ENCODE results near the gene THSD7A.

Gene THSD7A

DNA sequence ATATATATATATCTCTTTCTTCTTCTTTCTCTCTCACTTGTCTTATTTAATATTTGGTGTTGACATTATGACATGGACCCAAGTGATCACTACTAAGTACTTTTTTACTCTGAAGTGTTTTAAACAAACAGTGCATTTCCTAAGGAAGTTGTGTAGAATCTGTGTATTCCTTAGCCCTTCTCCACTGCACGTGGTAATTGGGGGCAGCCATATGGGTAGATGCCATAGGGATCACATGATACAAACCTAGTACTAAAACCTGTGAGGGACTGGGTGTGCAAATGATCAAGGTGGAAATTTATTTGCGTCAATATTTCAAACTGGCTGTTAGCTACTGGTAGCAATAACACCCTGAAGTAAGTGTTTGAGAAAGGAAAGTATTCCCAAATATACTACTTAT is 25.0 kb downstream of the THSD7A start:
- no peak for DNase-seq

DNA sequence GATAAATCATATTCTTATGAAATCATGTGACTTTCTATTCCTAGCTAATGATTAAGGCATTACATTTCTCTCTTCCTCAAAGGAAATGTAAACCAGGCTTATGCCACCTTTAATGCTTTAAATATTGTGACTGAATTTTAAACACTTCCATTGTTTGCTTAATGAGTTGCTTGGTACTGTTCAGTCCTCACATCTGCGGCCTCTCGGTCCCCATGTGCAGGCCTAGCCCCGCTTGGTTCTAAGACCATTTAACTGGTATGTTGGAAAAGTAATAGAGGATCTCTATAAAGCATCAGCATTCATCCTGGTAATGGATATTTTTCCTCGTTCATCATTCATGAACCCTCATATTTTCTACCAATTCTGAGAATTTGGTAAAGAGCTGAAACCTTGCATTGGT is 27.4 kb downstream of the THSD7A start:
- DNase-seq: no peak

DNA sequence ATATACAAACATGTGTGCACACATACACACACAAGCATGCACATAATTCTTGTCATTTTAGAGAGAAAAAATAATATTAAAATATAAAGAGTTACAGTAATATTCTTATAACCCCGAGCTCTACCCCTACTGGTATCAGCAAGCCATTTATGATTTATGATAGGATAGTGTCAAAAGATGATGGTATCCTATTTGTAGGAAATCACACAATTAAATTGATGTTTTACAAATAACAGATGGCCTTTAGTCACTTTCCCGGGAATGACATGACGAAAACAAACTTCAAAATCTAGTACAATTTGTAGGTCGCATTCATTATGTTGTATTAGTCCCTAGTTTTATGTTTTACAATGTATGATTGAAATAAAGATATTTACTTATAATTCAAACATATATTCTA is 36.8 kb downstream of the THSD7A start:
- DNase-seq: no peak

DNA sequence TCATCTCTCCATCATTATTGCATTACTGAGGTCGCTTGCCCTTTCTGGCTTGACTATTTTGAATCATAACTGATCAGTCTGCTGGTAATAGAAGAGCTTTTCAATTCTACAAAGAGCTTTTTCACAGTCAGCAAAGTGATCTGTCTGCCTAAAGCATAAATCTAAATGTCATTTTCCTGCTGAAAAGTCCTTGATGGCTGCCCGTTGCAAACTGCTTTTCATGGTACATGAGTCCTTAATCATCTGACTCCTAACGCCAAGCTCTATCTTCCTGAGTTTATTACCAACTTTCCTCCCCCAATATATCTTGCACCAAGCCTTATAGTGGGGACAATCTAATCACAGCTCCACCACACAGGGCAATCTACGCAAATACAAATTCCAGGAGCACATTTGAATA is 39.8 kb downstream of the THSD7A start:
- no peak for DNase-seq

DNA sequence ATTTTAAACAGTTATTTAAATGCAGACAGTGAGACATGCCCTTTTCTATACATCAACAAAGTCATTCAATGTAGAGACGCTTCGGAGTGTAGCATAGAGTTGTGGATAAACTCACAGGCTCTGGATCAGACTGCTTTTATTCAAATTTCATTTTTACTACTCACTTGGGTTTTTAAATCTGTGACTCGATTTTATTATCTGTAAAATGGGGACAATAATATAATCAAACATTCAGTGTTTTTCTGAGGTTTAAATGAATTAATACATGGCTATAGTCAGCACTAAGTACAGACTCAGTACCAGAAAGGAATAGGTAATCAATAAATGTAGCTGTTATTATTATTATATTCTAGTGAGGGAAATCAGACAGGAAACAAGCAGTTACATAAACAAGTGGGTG is 43.4 kb downstream of the THSD7A start:
- DNase-seq: no peak

DNA sequence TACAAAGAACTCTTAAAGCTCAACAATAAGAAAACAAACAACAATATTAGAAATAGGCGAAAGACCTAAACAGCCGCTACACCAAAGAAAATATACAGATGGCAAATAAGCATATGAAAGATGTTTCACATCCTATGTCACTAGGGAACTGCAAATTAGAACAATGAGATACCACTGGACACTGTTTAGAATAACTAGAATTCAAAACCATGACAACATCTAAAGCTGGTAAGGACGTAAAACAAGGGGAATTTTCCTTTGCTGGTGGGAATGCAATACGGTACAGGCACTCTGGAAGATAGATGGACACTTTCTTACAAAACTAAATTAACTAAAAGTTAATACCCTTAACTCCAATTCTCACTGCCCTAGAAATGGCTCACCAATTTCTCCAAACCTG is 44.5 kb downstream of the THSD7A start:
- DNase-seq: no peak

DNA sequence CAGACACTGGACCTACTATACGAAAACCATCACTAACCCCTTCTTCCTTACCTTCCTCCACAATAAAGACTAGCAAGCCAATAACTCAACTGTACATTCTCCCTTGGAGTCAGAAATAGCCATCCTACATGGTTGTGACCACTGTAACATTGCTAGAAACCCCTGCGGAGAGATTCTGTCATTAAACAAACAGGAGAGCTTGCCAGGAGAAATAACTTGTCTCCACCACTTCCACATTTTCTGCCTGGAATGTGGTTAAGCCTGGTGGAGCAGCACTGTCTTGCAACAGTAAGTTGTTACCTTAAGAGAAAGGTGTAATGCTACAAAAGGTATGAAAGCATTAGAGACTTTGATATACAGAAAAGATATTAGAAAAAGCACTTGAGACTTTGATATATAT is 45.8 kb downstream of the THSD7A start:
- no peak for DNase-seq

DNA sequence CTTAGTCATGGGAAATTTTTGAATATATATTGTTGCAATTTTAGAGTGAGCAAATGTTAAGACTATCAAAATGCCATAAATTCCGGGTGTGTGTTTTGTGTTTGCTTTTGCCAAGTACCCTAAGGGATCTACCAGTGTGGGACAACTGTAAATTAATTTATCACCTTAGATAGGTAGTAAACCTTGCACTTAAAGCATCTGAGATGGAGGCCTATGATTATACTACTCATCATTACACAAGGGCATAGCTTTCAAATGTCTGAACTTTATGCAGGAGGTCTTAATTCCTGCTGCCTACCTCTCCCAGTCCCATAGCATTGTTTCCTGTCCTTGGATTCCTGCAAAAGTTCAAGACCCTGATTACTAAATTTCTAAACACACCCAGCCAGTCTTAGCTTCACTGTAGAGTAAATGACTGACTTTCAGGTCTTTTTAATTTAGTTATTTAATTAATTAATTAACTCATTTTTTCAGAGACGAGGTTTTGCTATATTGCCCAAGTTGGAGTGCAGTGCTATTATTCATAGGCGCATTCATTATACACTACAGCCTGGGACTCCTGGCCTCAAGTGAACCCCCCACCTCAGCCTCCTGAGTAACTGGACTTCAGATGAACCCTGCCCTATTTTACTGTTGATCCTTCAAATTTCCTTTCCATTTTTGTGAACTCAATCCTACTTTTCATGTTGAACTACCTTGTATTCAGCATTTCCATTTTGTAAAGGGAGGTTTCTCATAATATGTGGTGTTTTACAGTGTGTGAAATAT is 47.0 kb downstream of the THSD7A start:
- DNase-seq: no peak

DNA sequence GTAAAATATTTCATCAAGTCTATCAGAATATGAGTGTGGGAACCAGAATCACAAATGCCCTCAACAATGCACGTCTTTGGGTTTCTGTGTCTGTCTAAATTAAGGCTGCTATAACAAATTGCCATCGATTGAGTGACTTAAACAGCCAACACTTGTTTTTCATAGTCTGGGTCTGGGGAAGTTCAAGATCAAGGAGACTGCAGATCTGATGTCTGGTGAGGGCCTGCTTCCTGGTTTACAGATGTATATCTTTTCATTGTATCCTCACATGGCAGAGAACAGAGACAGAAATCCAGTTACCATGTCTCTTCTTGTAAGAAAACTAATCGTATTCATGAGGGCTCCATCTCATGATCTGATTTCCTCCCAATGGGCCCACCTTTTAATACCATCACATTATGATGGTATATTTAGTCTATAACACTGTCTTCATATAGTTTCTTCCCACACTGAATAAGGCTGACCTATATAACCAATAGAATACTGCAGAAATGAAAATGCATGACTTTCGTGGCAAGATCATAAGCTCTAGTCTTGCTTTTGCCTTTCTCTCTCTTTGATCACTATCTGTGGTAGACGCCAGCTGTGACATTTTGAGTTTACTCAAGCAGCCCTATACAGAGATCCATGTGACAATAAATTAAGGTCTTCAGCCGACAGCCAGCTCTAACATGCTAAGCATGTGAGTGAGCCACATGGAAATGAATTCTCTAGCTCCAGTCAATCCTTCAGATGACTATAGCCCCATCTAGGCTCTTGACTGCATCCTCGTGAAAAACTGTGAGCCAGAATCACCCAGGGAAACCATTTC is 51.9 kb downstream of the THSD7A start:
- no peak for DNase-seq

DNA sequence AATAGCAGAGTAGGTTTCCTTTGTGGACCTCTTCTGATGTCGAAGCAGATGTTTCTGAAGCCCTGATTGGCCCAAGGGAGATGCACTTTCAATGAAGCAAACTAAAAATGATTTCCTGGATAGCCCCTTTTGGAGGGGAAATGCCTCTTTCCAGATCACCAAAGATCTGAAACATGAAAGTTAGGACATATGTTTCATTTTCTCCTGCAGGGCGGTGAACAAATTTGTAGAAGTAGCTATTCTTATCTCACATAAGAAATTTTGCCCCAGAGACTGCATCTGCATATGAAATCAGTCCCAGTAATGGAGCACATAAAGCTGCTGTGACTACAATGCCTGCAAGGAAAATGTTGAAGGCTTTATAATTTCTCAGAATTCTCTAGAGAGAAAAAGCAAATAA is 56.0 kb downstream of the THSD7A start:
- no peak for DNase-seq

DNA sequence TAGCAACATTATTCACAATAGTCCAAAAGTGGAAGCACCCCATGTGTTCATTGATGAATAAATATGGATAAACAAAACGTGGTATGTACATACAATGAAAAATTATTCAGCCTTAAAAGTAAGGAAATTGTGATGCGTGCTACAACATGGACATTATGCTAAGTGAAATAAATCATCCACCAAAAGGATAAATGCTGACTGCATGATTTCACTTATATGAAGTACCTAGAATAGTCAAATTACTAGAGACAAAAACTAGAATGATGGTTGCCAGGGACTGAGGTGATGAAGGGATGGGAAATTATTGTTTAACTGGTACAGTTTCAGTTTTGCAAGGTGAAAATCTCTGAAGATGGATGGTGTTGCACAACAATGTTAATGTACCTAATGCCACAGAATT is 56.6 kb downstream of the THSD7A start:
- no peak for DNase-seq

DNA sequence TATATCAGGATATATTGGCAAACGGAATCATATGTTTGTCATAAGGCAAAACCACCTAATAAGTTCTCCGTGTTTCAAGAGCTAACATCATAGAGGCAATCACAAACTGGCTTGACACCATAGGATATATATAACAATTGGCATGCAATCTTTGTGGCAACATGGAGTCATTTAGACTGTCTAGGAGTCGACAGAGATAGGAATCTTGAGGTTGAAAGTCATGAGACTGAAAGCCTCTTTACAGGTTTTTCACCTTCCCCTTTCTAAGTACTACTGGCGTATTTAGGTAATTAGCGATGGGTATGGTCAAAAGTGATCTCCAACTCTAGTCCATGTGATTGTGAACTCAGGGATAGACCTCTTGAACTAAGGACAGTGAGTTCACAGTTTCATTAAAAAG is 63.7 kb downstream of the THSD7A start:
- DNase-seq: no peak

DNA sequence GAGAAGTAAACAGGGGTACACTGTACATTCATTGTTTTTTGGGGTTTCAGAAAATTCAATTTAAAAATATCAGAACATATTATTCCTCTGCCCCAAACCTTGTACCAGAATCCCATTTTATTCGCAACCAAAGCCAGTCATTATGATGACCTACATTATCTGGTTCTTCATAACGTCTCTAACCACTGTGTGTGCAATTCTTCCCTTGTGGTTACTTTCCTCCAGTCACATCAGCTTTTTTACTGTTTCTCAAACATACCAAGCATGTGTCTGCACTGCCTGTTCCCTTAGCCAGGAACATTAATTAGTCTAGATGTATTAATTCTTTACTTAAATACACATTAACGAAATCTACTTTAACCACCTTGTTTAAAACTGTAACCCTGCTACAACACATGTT is 64.8 kb downstream of the THSD7A start:
- no peak for DNase-seq

DNA sequence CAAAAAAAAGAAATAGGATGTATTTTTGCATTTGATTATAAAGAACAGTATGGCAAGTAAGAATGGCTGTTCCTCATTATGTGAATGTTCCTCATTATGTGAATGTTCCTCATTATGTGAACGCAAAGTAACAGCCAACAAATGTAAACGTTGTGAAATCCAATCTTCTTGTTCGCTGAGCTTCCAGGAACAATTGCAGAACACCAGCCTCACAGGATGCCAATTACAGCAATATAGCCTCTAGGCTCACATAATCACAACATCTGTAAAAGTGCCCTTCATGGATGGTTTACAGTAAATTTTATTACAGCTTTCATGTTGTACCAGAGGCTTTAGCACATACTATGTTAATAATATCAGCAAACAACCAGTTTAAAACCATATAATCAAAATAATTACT is 71.6 kb downstream of the THSD7A start:
- no peak for DNase-seq

DNA sequence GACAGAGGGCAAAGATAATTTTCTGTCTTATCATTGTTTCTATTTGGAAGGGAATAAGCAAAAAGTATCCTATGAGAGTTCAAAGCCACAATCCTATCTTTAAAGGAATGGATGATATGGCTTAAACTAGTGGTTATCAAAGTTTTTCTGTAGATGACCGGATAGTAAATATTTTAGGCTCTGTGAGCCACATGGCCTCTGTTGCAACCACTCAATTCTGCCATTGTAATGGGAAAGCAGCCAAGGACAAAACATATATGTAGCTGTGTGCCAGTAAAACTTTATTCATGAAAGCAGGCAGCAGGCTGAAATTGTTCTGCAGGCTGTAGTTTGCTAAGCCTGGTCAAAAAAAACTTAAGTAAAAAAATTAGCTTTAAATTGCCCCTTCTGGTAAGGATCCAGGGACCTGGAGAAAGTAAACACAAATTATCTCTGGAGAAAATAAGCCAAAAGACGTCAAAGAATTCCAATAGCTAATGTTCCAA is 73.3 kb downstream of the THSD7A start:
- no peak for DNase-seq

DNA sequence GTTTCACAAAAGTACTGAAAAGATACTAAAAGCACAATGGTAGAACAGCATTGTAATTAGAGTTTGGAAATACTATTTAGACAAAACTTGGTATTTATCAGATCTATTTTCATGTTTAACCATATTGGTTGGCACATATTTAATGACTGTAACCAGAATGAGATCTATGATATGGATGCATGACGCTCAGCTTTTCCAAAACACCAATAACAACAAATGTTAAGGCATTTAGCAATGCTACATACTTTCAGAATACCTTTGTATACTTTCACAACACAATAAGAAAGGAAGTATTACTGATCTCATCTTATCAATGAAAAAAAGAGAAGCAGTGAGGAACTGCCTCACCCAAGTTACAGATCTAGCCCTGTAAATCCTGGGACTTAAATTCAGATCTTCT is 74.8 kb downstream of the THSD7A start:
- no peak for DNase-seq

DNA sequence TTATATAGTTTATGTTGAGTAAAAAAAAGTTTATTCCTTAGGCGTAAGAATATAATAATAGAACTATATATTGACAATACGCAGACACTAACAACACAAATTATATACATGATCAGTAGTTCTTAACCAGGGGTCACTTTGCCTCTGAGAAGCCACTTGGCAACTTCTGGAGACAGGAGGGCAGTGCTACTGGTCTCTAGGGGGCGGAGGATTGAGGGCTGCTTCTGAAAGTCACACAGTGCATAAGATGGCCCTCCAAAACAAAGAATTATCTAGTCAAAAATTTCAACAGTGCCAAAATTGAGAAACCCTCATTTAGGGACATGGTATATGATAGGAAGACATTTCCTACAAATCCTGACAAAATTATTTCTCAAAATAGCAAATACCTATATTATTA is 77.1 kb downstream of the THSD7A start:
- DNase-seq: no peak

DNA sequence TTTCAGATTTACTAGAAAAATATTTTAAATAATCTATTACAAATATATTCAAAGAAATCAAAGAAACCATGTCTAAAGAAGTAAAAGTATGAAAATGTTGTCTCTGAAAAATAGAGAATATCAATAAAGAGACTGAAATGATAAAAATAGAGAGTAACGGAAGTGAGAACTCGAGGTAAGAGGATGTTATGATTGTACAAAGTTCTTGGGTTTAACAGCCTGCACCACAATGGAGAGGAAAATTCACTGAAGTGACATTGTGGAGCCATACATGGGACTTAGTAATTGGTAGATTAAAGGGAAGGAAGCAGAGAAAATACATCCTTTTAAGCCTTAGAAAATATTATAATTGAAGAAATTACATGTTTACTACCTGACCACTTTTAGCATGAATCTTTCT is 77.9 kb downstream of the THSD7A start:
- no peak for DNase-seq

DNA sequence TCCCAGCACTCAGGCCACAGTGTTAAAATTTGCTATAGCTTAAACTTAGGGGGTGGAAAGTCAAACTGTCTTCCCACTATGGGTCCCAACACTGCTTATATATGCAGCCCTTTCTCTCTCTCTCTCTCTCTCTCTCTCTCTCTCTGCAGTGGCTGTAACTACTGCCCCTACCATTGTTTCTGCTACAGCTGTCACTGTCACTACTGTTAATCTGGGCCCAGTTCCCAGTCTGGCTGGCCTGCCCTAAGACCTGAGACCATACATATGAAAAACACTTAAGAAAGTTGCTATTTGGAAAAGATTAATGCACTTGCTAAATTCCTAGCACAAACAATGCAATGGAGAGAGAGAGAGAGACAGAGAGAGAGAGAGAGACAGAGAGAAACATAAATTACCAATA is 78.6 kb downstream of the THSD7A start:
- no peak for DNase-seq

DNA sequence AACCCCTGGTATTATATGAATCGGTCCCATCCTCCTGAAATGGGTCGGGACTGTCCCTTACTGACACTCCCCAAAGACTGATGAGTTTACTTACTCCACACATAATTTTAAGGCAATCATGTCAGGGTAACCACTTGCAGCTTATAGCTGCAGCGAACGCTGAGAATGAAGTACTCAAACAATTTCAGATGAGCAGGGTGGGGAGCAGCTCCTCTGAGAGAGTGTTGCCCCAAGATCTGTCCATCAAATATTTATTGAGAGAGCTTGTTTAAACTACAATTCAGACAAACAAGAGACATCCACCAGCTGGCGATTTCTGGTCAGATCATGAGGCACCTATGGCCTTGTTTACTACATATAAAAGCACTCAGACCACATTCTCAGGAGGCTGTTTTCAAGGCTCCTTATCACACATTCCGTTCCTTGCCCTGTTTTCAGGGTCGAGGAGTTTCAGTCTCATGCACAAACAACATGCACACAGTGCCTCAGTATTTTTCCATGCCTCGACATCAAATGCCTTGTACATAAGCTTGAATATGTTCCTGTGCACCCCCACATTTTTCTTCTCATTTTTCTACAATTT is 80.1 kb downstream of the THSD7A start:
- DNase-seq: no peak

DNA sequence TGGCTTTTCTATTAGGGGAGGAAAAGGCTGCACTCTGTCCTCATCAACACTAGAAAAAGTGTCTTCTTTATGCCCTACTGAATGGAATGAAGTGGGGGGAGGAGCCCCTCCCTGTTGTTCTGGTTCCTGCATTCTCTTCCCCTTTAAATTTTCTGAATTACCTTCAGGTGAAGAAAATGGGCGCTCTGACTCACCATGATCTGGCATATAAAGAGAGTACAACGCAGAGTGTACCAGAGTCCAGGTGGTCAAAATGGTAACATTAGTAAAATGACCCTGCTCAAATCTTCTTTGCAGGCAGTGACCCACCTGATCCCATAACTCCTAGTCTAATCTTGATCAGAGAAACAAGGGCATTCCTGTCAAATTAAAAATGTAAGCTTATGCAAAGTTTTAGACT is 80.7 kb downstream of the THSD7A start:
- DNase-seq: no peak

DNA sequence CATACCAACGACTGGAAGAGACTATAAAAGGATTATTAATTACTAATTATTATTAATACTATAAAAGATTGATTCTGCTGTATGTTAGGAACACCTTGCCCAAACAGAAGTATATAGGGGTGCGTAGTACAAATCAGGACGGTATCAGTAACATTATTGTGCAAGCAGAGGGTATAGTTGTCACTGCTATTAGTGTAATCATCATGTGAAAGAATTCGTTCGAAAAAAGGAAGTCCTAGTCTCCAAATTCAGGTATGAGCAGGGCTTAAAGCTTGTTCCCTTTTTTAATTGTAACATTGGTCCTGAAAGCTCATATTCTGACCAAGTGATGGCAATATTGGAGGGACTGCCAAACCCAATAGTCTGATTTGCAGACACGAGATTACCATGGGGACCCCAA is 81.8 kb downstream of the THSD7A start:
- DNase-seq: no peak

DNA sequence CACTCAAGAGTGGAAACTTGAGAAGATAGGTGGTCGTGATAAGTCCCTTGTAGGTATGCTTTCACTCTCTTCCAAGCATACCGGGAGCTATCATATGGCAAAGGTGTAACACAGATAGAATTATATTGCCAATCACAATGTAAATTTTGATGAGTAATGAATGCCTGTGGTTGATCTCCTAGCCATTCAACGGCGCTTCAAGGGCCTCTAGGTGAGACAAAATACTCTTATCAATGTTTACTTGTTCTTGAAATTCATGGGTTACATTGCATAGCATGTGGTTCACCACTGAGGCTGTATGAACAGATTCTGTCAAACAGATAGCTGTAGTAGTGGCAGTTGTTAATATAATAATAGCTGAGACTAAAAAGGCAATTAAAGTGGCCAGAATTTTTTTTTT is 82.4 kb downstream of the THSD7A start:
- no peak for DNase-seq

DNA sequence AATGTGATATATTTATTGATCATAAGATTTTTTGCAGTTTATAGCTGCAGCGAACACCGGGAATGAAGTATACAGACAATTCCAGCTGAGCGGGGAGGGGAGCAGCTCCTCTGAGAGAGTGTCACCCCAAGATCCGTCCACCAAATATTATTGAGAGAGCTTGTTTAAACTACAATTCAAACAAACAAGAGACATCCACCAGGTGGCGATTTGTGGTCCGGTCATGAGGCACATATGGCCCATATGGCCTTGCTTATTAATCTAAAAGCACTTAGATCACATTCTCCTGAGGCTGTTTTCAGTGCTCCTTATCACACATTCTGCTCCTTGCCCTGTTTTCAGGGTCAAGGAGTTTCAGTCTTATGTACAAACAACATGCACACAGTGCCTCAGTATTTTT is 83.1 kb downstream of the THSD7A start:
- no peak for DNase-seq

Measured in activated CD4-positive, alpha-beta T cell treated with anti-CD3 and anti-CD28 coated beads for 1 hour (primary cell).